Measurements from ENCODE around the gene KRTAP1-1. TPM values are rescaled to one million over a fixed set of nuclear protein-coding genes. Genes with fewer than 3 reads are reported as not detected.
"Not testable (repeated sequence)": the region's sequence is repeated elsewhere in the genome, so short reads cannot be mapped to it uniquely, and the experiment has no call there.

KRTAP1-1 gene
- total RNA-seq, 1 donor from 2014 or later, result not detected

GRCh38 chr17:41064301-41064700 is 23.1 kb upstream of the KRTAP1-1 start:
- no peak overlapping the region for H3K4me3 Mint-ChIP-seq (ENCODE audit: unreplicated experiment)
- no peak overlapping the region for H3K27ac Mint-ChIP-seq (ENCODE audit: unreplicated experiment)
- H3K36me3 Mint-ChIP-seq (ENCODE audit: unreplicated experiment), result peaks cover 5% of the 10 kb centered on the region
- no peak for DNase-seq
- H3K4me1 Mint-ChIP-seq (ENCODE audit: low read depth, unreplicated experiment), result no peaks in the 10 kb centered on the region
- no peaks in the 10 kb centered on the region for H3K27me3 Mint-ChIP-seq (ENCODE audit: unreplicated experiment)
- no peak for TF ChIP-seq CTCF (IDR thresholded peaks at IDR 0.05; ENCODE audit: partially characterized antibody, unreplicated experiment)
- peaks cover 2% of the 10 kb centered on the region for H3K9me3 Mint-ChIP-seq (ENCODE audit: unreplicated experiment)

- Mint-ChIP-seq H3K27me3 (ENCODE audit: unreplicated experiment) (no peaks in the 10 kb centered on the region), H3K27ac (ENCODE audit: unreplicated experiment) (no peak overlapping the region), H3K4me1 (ENCODE audit: low read depth, unreplicated experiment) (no peaks in the 10 kb centered on the region), H3K4me3 (ENCODE audit: unreplicated experiment) (no peak overlapping the region), H3K9me3 (ENCODE audit: unreplicated experiment) (peaks cover 2% of the 10 kb centered on the region), H3K36me3 (ENCODE audit: unreplicated experiment) (peaks cover 5% of the 10 kb centered on the region)
- no peak for DNase-seq
- no peak for TF ChIP-seq CTCF (IDR thresholded peaks at IDR 0.05; ENCODE audit: partially characterized antibody, unreplicated experiment)
These were observed 22.2 kb upstream of the KRTAP1-1 start for GRCh38 chr17:41063449-41063848.

GRCh38 chr17:41061964-41062363 is 20.7 kb upstream of the KRTAP1-1 start:
- Mint-ChIP-seq H3K27ac (ENCODE audit: unreplicated experiment) (no peak overlapping the region), H3K27me3 (ENCODE audit: unreplicated experiment) (no peaks in the 10 kb centered on the region), H3K9me3 (ENCODE audit: unreplicated experiment) (peaks cover 2% of the 10 kb centered on the region), H3K36me3 (ENCODE audit: unreplicated experiment) (peaks cover 9% of the 10 kb centered on the region), H3K4me1 (ENCODE audit: low read depth, unreplicated experiment) (no peaks in the 10 kb centered on the region), H3K4me3 (ENCODE audit: unreplicated experiment) (no peak overlapping the region)
- no peak for TF ChIP-seq CTCF (IDR thresholded peaks at IDR 0.05; ENCODE audit: partially characterized antibody, unreplicated experiment)
- no peak for DNase-seq

- Mint-ChIP-seq H3K27me3 (ENCODE audit: unreplicated experiment) (no peaks in the 10 kb centered on the region), H3K9me3 (ENCODE audit: unreplicated experiment) (peaks cover 2% of the 10 kb centered on the region), H3K4me3 (ENCODE audit: unreplicated experiment) (no peak within 1 kb of the TSS), H3K4me1 (ENCODE audit: low read depth, unreplicated experiment) (no peaks in the 10 kb centered on the region), H3K36me3 (ENCODE audit: unreplicated experiment) (peaks cover 5% of the 10 kb centered on the region), H3K27ac (ENCODE audit: unreplicated experiment) (no peak within 1 kb of the TSS)
- no peak for TF ChIP-seq CTCF (IDR thresholded peaks at IDR 0.05; ENCODE audit: partially characterized antibody, unreplicated experiment)
- no peak for DNase-seq
These were observed 18.9 kb upstream of the KRTAP1-1 start, which contains the start of gene KRTAP2-3 for GRCh38 chr17:41060052-41060604. Gene KRTAP2-3, minus strand, starts transcription at chr17:41060114. Its CDS starts 64 bp downstream, at chr17:41060050.

GRCh38 chr17:41059276-41060051 is 18.2 kb upstream of the KRTAP1-1 start:
- H3K9me3 Mint-ChIP-seq (ENCODE audit: unreplicated experiment); H3K4me1 Mint-ChIP-seq (ENCODE audit: low read depth, unreplicated experiment); H3K36me3 Mint-ChIP-seq (ENCODE audit: unreplicated experiment); H3K4me3 Mint-ChIP-seq (ENCODE audit: unreplicated experiment); H3K27ac Mint-ChIP-seq (ENCODE audit: unreplicated experiment); H3K27me3 Mint-ChIP-seq (ENCODE audit: unreplicated experiment); DNase-seq: not testable (repeated sequence)
